Gastrocnemius medialis (tissue), 4 donors: ENCODE measurements around the gene APAF1.

Source experiments
- CTCF ChIP-seq, 5 experiments: fragments of 450-650 bp in 3 of 5; fragments of 200-600 bp in 2 of 5; sonication (generic) in 2 of 5; IDR thresholded peaks in 4 of 5; conservative IDR thresholded peaks in 1 of 5; 1 replicate in 4 of 5; 2 replicates in 1 of 5; pipeline ENCODE4 v1.5.1; 2016 to 2019; ENCODE audit warnings: antibody characterized with exemption in 5 of 5, mild to moderate bottlenecking in 3 of 5, moderate library complexity in 3 of 5
- POLR2A ChIP-seq, 2 donors: fragments of 450-650 bp; IDR thresholded peaks; one replicate each; pipeline ENCODE4 v1.6.1; 2017; ENCODE audit warnings: antibody characterized with exemption in 2 of 2, mild to moderate bottlenecking in 2 of 2, moderate library complexity in 2 of 2

DNA sequence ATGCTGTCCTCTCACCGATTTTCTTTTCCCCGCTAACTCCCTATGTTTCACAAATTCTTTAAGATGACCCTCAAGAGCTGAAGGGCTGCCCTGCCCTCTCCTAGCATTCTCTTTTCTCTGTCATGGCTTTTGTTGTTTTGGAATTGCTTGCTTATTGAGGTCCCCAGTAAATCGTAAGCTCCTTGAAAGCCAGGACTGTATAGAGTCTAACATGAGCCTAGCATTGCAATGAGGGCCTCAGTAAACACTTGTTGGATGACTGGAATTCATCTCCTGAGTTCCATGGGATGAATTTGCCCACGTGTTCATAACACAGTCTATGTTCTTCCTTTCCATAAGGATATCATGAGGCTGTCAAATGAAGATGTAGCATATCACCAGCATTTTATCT, 92.2 kb downstream of the APAF1 start:
- TF ChIP-seq CTCF (IDR thresholded peaks at IDR 0.05 in 4 of 5, conservative IDR thresholded peaks at IDR 0.05 in 1 of 5) (no peak), POLR2A (IDR thresholded peaks at IDR 0.05) (no peak)
